ENCODE measurements around the gene ZNF3.

Gene ZNF3

DNA sequence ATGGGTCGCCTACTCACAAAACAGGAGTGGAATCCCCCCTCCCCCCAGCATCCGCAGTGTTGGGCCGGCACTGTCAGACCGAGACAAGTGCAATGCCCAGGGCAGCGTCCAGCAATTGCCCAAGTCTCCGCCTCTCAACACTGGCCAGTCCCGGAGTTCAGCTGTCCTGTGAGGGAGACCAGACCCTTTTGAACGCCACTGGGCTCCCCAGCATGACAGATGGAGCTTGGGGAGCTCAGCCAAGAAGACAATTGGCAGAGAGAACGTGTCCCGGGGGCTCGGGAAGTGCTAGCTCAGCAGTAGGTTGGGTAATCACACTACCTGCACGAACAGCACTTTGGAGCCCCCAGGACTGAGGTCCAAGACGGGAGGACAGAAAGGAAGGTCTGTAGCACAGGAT is 12.0 kb upstream of the ZNF3 start:
- DNase-seq (ENCODE audit: low spot score) = no peak
- TF ChIP-seq, protein P1, sequence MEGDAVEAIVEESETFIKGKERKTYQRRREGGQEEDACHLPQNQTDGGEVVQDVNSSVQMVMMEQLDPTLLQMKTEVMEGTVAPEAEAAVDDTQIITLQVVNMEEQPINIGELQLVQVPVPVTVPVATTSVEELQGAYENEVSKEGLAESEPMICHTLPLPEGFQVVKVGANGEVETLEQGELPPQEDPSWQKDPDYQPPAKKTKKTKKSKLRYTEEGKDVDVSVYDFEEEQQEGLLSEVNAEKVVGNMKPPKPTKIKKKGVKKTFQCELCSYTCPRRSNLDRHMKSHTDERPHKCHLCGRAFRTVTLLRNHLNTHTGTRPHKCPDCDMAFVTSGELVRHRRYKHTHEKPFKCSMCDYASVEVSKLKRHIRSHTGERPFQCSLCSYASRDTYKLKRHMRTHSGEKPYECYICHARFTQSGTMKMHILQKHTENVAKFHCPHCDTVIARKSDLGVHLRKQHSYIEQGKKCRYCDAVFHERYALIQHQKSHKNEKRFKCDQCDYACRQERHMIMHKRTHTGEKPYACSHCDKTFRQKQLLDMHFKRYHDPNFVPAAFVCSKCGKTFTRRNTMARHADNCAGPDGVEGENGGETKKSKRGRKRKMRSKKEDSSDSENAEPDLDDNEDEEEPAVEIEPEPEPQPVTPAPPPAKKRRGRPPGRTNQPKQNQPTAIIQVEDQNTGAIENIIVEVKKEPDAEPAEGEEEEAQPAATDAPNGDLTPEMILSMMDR (IDR thresholded peaks at IDR 0.05; ENCODE audit: borderline replicate concordance, control extremely low read depth, extremely low read depth, insufficient read depth, missing control alignments) = no peak
- in situ Hi-C loops (cut with MboI; ENCODE audit: low sequenced_read_pairs, unreplicated experiment) = no loop called here

- in situ Hi-C loops (cut with MboI; ENCODE audit: low sequenced_read_pairs, unreplicated experiment) = no loop called here
- TF ChIP-seq, protein P1 (IDR thresholded peaks at IDR 0.05; ENCODE audit: borderline replicate concordance, control extremely low read depth, extremely low read depth, insufficient read depth, missing control alignments) = no peak
- DNase-seq (ENCODE audit: low spot score) = no peak
Measured at GRCh38 chr7:100093054-100093453, 11.5 kb upstream of the ZNF3 start.

DNA sequence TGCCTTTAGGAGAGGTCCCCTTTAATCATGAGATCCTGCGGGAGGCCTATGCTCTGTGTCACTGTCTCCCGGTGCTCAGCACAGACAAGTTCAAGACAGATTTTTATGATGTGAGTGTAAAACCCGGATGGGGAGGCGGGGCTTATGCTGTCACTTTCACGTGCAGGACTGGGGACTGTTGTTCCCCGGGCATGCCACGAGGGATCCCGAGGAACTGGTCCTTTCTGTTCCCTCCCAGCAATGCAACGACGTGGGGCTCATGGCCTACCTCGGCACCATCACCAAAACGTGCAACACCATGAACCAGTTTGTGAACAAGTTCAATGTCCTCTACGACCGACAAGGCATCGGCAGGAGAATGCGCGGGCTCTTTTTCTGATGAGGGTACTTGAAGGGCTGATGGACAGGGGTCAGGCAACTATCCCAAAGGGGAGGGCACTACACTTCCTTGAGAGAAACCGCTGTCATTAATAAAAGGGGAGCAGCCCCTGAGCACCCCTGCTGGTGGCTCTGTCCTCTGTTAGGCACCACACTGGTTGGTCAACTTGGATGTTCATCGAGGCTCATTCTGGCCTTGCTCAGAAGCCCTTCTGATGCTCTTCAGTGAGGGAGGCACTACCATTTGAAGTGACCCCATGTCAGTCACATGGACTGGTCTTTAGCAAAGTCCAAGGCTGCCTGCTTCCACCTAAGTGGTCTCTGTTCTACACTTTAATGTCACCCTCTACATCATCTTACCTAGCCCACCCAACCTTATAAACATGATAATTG is 10.1 kb upstream of the ZNF3 start:
- TF ChIP-seq, protein P1 (IDR thresholded peaks at IDR 0.05; ENCODE audit: borderline replicate concordance, control extremely low read depth, extremely low read depth, insufficient read depth, missing control alignments) = no peak
- no peak for DNase-seq (ENCODE audit: low spot score)
- in situ Hi-C loops (cut with MboI; ENCODE audit: low sequenced_read_pairs, unreplicated experiment) = no loop called here

DNA sequence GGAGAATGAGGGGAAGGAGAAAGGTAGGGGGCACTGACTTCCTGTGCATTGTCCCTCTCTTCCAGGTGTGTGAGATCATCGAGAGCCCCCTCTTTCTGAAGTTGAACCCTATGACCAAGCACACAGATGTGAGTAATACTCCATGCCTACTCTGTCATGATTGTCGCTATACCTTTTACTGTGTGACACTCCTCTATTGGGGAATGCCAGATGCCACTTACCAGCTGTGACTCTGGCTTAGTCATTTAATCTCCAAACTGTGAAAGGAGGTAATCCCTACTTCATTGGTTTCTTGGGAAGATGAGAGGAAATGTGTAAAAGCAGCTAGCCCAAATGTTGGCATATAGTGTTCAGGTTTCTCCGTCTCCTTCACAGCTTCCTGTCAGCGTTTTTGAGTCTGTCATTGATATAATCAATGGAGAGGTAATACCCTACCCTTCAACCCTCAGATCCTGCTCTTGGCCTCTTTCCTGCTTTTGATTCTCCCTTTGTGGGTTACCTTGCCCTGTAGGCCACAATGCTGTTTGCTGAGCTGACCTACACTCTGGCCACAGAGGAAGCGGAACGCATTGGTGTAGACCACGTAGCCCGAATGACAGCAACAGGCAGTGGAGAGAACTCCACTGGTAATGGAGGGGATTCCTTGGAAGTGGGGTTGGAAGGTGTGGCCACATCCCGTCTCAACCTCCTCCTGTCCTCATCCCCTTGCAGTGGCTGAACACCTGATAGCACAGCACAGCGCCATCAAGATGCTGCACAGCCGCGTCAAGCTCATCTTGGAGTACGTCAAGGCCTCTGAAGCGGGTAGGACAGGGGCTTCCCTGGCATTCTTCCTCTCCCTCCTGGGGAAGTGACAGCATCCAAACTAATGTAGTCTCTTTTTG is 9.2 kb upstream of the ZNF3 start:
- TF ChIP-seq, protein P1 (IDR thresholded peaks at IDR 0.05; ENCODE audit: borderline replicate concordance, control extremely low read depth, extremely low read depth, insufficient read depth, missing control alignments) = no peak
- DNase-seq (ENCODE audit: low spot score) = no peak
- in situ Hi-C loops (cut with MboI; ENCODE audit: low sequenced_read_pairs, unreplicated experiment) = no loop called here

- in situ Hi-C loops (cut with MboI; ENCODE audit: low sequenced_read_pairs, unreplicated experiment) = no loop called here
- no peak for DNase-seq (ENCODE audit: low spot score)
- TF ChIP-seq, protein P1 (IDR thresholded peaks at IDR 0.05; ENCODE audit: borderline replicate concordance, control extremely low read depth, extremely low read depth, insufficient read depth, missing control alignments) = no peak
Measured at GRCh38 chr7:100089458-100090196, 8.1 kb upstream of the ZNF3 start.

Measured in GM13976 (cell line).